ENCODE measurements around the gene TRIM41. TPM values are rescaled to one million over a fixed set of nuclear protein-coding genes. Genes with fewer than 3 reads are reported as not detected.

TRIM41 gene
- polyA plus RNA-seq, 1 of the 3 experiments (the other 2 are of a cell fraction), result 35.9 TPM

- Histone ChIP-seq H3K79me2 (ENCODE audit: insufficient read depth) (peaks cover 6% of the 10 kb centered on the region; the same call in 1 of the 2 replicates), H3K27me3 (ENCODE audit: insufficient read depth) (no peaks in the 10 kb centered on the region), H3K36me3 (replicated peaks in 1 of 2; ENCODE audit: control insufficient read depth in 1 of 2, insufficient read depth in 2 of 2, low read length in 1 of 2) (no peaks in the 10 kb centered on the region), H3K4me2 (peak overlapping the region; percentile 94), H3K4me1 (ENCODE audit: control insufficient read depth in 1 of 2, insufficient read depth in 2 of 2, low read depth in 1 of 2, low read length in 1 of 2) (peaks cover 0 to 18% of the 10 kb centered on the region in 2 experiments; a peak in 1 of 4 replicates), H3K9ac (peak overlapping the region; percentile 89), H3K27ac (ENCODE audit: low read depth in 2 of 2, low read length in 1 of 2) (peak overlapping the region; percentile 66 to 89), H3K9me3 (no peaks in the 10 kb centered on the region), H3F3A (replicated peaks; ENCODE audit: insufficient read depth) (peaks cover 21% of the 10 kb centered on the region), H2AFZ (ENCODE audit: low read depth) (peak overlapping the region; percentile 94), H4K20me1 (ENCODE audit: insufficient read depth) (no peaks in the 10 kb centered on the region), H3K9me2 (no peaks in the 10 kb centered on the region), H3K4me3 (ENCODE audit: low read depth in 2 of 2, low read length in 1 of 2) (peak overlapping the region; percentile 91 to 98)
- DNase-seq, result peak; percentile 95
- 3% methylated on average over 41 of the region's 64 CpGs for WGBS (ENCODE audit: low lambda C conversion rate)
- ChIA-PET POLR2A (interaction anchor here (0.7 to 1.1 kb wide), 5 partner anchors 13 to 52 kb away, joined by 3 to 5 read pairs (median 3); partner anchors contain the start of genes RACK1 and TRIM7), CTCF (interaction anchor here (0.6 to 7.4 kb wide), 7 partner anchors 14 to 92 kb away, joined by 3 to 72 read pairs (median 4); partner anchors contain the start of gene TRIM7)
- TF ChIP-seq RAD21 (IDR thresholded peaks at IDR 0.05; ENCODE audit: low read length) (no peak), GATA2 (CRISPR knock-in tag; IDR thresholded peaks at IDR 0.05) (no peak), MXI1 (IDR thresholded peaks at IDR 0.05; ENCODE audit: low read depth, low read length) (no peak; the same call in 1 of the 2 replicates), FOXM1 (IDR thresholded peaks at IDR 0.05; ENCODE audit: low read depth) (no peak), RCOR1 (IDR thresholded peaks at IDR 0.05; ENCODE audit: low read length) (peak; percentile 67), USF1 (IDR thresholded peaks at IDR 0.05; ENCODE audit: borderline replicate concordance, low read depth) (no peak), FOSL2 (IDR thresholded peaks at IDR 0.05; ENCODE audit: borderline replicate concordance, low read depth) (peak; percentile 74; the same call in 1 of the 2 replicates), YY1 (IDR thresholded peaks at IDR 0.05; ENCODE audit: low read depth) (peak; percentile 89), MAX (IDR thresholded peaks at IDR 0.05; ENCODE audit: low read depth) (peak; percentile 27; the same call in 1 of the 2 replicates), SIN3A (IDR thresholded peaks at IDR 0.05; ENCODE audit: borderline replicate concordance, low read depth, low read length) (peak; percentile 84; the same call in 1 of the 2 replicates), EZH2phosphoT487 (IDR thresholded peaks at IDR 0.05; ENCODE audit: borderline replicate concordance, low read depth) (no peak), IRF3 (IDR thresholded peaks at IDR 0.05; ENCODE audit: low read depth, low read length) (no peak), TAF1 (IDR thresholded peaks at IDR 0.05; ENCODE audit: borderline replicate concordance, low read depth, low read length) (peak; percentile 43; the same call in 1 of the 2 replicates), ELF1 (IDR thresholded peaks at IDR 0.05) (peak; percentile 84), EP300 (IDR thresholded peaks at IDR 0.05; ENCODE audit: borderline replicate concordance in 1 of 2, low read depth in 1 of 2, low read length in 1 of 2) (peak in 1 of 2 experiments; percentile 46; a peak in 1 of 4 replicates), SMC3 (IDR thresholded peaks at IDR 0.05; ENCODE audit: low read depth, low read length) (no peak), GABPA (IDR thresholded peaks at IDR 0.05; ENCODE audit: low read depth) (peak; percentile 42; the same call in 1 of the 2 replicates), FOXJ3 (CRISPR knock-in tag; IDR thresholded peaks at IDR 0.05) (no peak), JUND (IDR thresholded peaks at IDR 0.05) (no peak), MEF2A (IDR thresholded peaks at IDR 0.05; ENCODE audit: borderline replicate concordance, low read depth) (no peak), POLR2AphosphoS5 (IDR thresholded peaks at IDR 0.05; ENCODE audit: low read depth, low read length) (peak; percentile 80), RXRA (IDR thresholded peaks at IDR 0.05; ENCODE audit: borderline replicate concordance, low read depth) (no peak; the same call in 1 of the 2 replicates), NRF1 (IDR thresholded peaks at IDR 0.05; ENCODE audit: low read depth, low read length) (peak; percentile 73; the same call in 1 of the 2 replicates), CHD2 (IDR thresholded peaks at IDR 0.05; ENCODE audit: low read length, partially characterized antibody) (no peak), USF2 (IDR thresholded peaks at IDR 0.05; ENCODE audit: borderline replicate concordance, low read depth, low read length) (no peak), PBX3 (IDR thresholded peaks at IDR 0.05) (no peak), CTCF (IDR thresholded peaks at IDR 0.05) (no peak), NFIC (IDR thresholded peaks at IDR 0.05; ENCODE audit: borderline replicate concordance) (no peak)
Measured at GRCh38 chr5:181191526-181192336, 31.4 kb upstream of the TRIM41 start.
